Body of pancreas (tissue), 4 donors: Measurements from ENCODE around the gene CDR2L. TPM values are rescaled to one million over a fixed set of nuclear protein-coding genes. Genes with fewer than 3 reads are reported as not detected.
"Not testable (repeated sequence)": the region's sequence is repeated elsewhere in the genome, so short reads cannot be mapped to it uniquely, and the experiment has no call there.

Experiments used
- ATAC-seq: fragments of 150-250 bp; one replicate; pipeline ENCODE4 v1.9.1; 2016
- DNase-seq, 4 donors: peaks; one replicate each; pipeline ENCODE4 v3.0.0-alpha.2; 2019
- H3K27ac ChIP-seq, 4 donors: fragments of 200-600 bp; sonication (generic); 1 replicate in 3 of 4; 2 replicates in 1 of 4; pipeline versions ENCODE4 v1.5.1 to v1.6.1; 2016 to 2019; ENCODE audit warnings: mild to moderate bottlenecking in 1 of 4, mixed read lengths in 1 of 4, moderate library complexity in 1 of 4
- H3K27me3 ChIP-seq, 2 donors: fragments of 200-600 bp; sonication (generic); one replicate each; pipeline ENCODE4 v1.6.0; 2016; ENCODE audit warnings: mild to moderate bottlenecking in 1 of 2
- H3K36me3 ChIP-seq, 2 donors: fragments of 200-600 bp; sonication (generic); replicated peaks in 1 of 2; 2 replicates each; pipeline ENCODE4 v1.5.1; 2016; ENCODE audit warnings: low read depth in 2 of 2; ENCODE audit not compliant: insufficient read depth in 1 of 2
- H3K4me1 ChIP-seq: fragments of 200-600 bp; sonication (generic); one replicate; pipeline ENCODE4 v1.6.0; 2016
- H3K4me3 ChIP-seq, 2 donors: fragments of 200-600 bp; sonication (generic); 1 replicate in 1 of 2; 2 replicates in 1 of 2; pipeline ENCODE4 v1.5.1; 2016 to 2019
- H3K9me3 ChIP-seq, 3 donors: fragments of 200-600 bp; sonication (generic); 1 replicate in 2 of 3; 2 replicates in 1 of 3; pipeline ENCODE4 v1.5.1; 2016
- CTCF ChIP-seq, 7 experiments: fragments of 450-650 bp in 4 of 7; fragments of 200-600 bp in 3 of 7; sonication (generic) in 3 of 7; IDR thresholded peaks; one replicate each; pipeline ENCODE4 v1.5.1; 2016 to 2019; ENCODE audit warnings: antibody characterized with exemption in 7 of 7
- POLR2A ChIP-seq, 3 donors: fragments of 450-650 bp; IDR thresholded peaks; one replicate each; pipeline ENCODE4 v1.6.1; 2016; ENCODE audit warnings: antibody characterized with exemption in 3 of 3, mild to moderate bottlenecking in 2 of 3
- WGBS, 2 donors: methylation state at CpG; one replicate each; pipeline ENCODE4 v1.1.5; 2017; 5-methylcytosine and 5-hydroxymethylcytosine counted together
- intact Hi-C: fragments of 100-400 bp; cut with DNase I; formaldehyde crosslinking; loops from one replicate; pipeline ENCODE4 v1.15.1; 2023
- total RNA-seq, 2 donors: library from RNA; depleted of rRNA; stranded (reverse); fragments of >200 nt; gene quantifications; one replicate each; pipeline ENCODE4 v1.1.0, GENCODE V29; 2016

CDR2L gene
- total RNA-seq, 2 donors from 2014 or later = 11.9 to 18.5 TPM

GRCh38 chr17:75039238-75039637 lies 51.8 kb downstream of the CDR2L start:
- Histone ChIP-seq H3K9me3 (no peaks in the 10 kb centered on the region), H3K4me3 (no peak overlapping the region), H3K27ac (no peak overlapping the region), H3K36me3 (peaks cover 8 to 16% of the 10 kb centered on the region in 2 donors), H3K4me1 (peaks cover 18% of the 10 kb centered on the region), H3K27me3 (no peaks in the 10 kb centered on the region)
- WGBS, 2 donors = 80 to 85% methylated on average over 5 of the region's 5 CpGs
- no peak for TF ChIP-seq CTCF (IDR thresholded peaks at IDR 0.05)
- TF ChIP-seq POLR2A (IDR thresholded peaks at IDR 0.05) = no peak
- ATAC-seq (no peak), DNase-seq (no peak)
- intact Hi-C loops = no loop called here

GRCh38 chr17:75041656-75042280 lies 54.3 kb downstream of the CDR2L start:
- no peak overlapping the region for H3K4me3 ChIP-seq
- H3K36me3 ChIP-seq = peaks cover 8 to 16% of the 10 kb centered on the region in 2 donors
- TF ChIP-seq POLR2A (IDR thresholded peaks at IDR 0.05) (no peak), CTCF (IDR thresholded peaks at IDR 0.05) (no peak)
- intact Hi-C loops = no loop called here
- no peaks in the 10 kb centered on the region for H3K27me3 ChIP-seq
- ATAC-seq = no peak
- DNase-seq = no peak
- no peaks in the 10 kb centered on the region for H3K9me3 ChIP-seq
- WGBS, 2 donors = 85 to 91% methylated on average over 11 to 12 of the region's 12 CpGs
- peaks cover 6% of the 10 kb centered on the region for H3K4me1 ChIP-seq
- no peak overlapping the region for H3K27ac ChIP-seq

- DNase-seq, H3K27me3 ChIP-seq, H3K27ac ChIP-seq, H3K9me3 ChIP-seq, ATAC-seq, H3K4me3 ChIP-seq, intact Hi-C loops: not testable (repeated sequence)
- H3K36me3 ChIP-seq = peaks cover 7 to 16% of the 10 kb centered on the region in 2 donors
- WGBS, 2 donors = 78 to 79% methylated on average over 5 of the region's 5 CpGs
- H3K4me1 ChIP-seq = peaks cover 20% of the 10 kb centered on the region
Measured at GRCh38 chr17:75043789-75044188, 56.4 kb downstream of the CDR2L start.

- intact Hi-C loops = no loop called here
- 79 to 84% methylated on average over 7 of the region's 7 CpGs for WGBS, 2 donors
Measured at GRCh38 chr17:75044716-75045115, 57.3 kb downstream of the CDR2L start.

GRCh38 chr17:75045946-75046406 lies 58.5 kb downstream of the CDR2L start:
- intact Hi-C loops, H3K27me3 ChIP-seq, H3K9me3 ChIP-seq, H3K36me3 ChIP-seq, DNase-seq, ATAC-seq: not testable (repeated sequence)
- peaks cover 21% of the 10 kb centered on the region for H3K4me1 ChIP-seq
- H3K4me3 ChIP-seq = peak overlapping the region; percentile 62 to 92
- 13 to 20% methylated on average over 24 to 25 of the region's 25 CpGs for WGBS, 2 donors
- H3K27ac ChIP-seq = peak overlapping the region in 3 of 4 donors; percentile 83 to 97 (median 93)

More at GRCh38 chr17:75044716-75045115, 57.3 kb downstream of the CDR2L start:
- Histone ChIP-seq H3K4me1 (peaks cover 21% of the 10 kb centered on the region), H3K4me3 (no peak overlapping the region), H3K27ac (no peak overlapping the region), H3K27me3 (no peaks in the 10 kb centered on the region), H3K36me3 (peaks cover 0 to 11% of the 10 kb centered on the region in 2 donors), H3K9me3 (no peaks in the 10 kb centered on the region)
- TF ChIP-seq POLR2A (IDR thresholded peaks at IDR 0.05) (no peak), CTCF (IDR thresholded peaks at IDR 0.05) (no peak)
- ATAC-seq = no peak
- no peak for DNase-seq
